Osteocyte (in vitro differentiated cells): Measurements from ENCODE around the gene HPCAL1. TPM values are rescaled to one million over a fixed set of nuclear protein-coding genes. Genes with fewer than 3 reads are reported as not detected.

Experiments
- DNase-seq: peaks from one replicate; pipeline ENCODE4 v3.0.0; 2021; ENCODE audit warnings: mixed read lengths; ENCODE audit not compliant: unreplicated experiment; ENCODE audit errors: extremely low spot score
- H3K27ac Mint-ChIP-seq: one replicate; pipeline ENCODE4 v1.8.0; 2021; ENCODE audit warnings: mild to moderate bottlenecking, mixed read lengths; ENCODE audit not compliant: unreplicated experiment
- H3K27me3 Mint-ChIP-seq: one replicate; pipeline ENCODE4 v1.8.0; 2021; ENCODE audit warnings: mixed read lengths; ENCODE audit not compliant: unreplicated experiment
- H3K36me3 Mint-ChIP-seq: one replicate; pipeline ENCODE4 v1.8.0; 2021; ENCODE audit warnings: mixed read lengths; ENCODE audit not compliant: unreplicated experiment
- H3K4me1 Mint-ChIP-seq: one replicate; pipeline ENCODE4 v1.8.0; 2021; ENCODE audit warnings: mixed read lengths; ENCODE audit not compliant: unreplicated experiment
- H3K4me3 Mint-ChIP-seq: one replicate; pipeline ENCODE4 v1.8.0; 2021; ENCODE audit warnings: mild to moderate bottlenecking, moderate library complexity, mixed read lengths; ENCODE audit not compliant: unreplicated experiment
- H3K9me3 Mint-ChIP-seq: one replicate; pipeline ENCODE4 v1.8.0; 2021; ENCODE audit warnings: mixed read lengths; ENCODE audit not compliant: unreplicated experiment
- CTCF ChIP-seq: fragments of 200-600 bp; sonication (generic); IDR thresholded peaks from 2 replicates; pipeline ENCODE4 v1.5.0; 2021; ENCODE audit warnings: antibody characterized with exemption, mild to moderate bottlenecking, moderate library complexity
- total RNA-seq: library from RNA; stranded (reverse); gene quantifications from 2 replicates; pipeline ENCODE4 v1.2.1, GENCODE V29; 2021

The HPCAL1 gene
- total RNA-seq, 1 donor from 2014 or later = 56.8 TPM

- no peak overlapping the region for H3K4me3 Mint-ChIP-seq
- no peaks in the 10 kb centered on the region for H3K36me3 Mint-ChIP-seq
- no peaks in the 10 kb centered on the region for H3K27me3 Mint-ChIP-seq
- TF ChIP-seq CTCF = no peak
- peaks cover 4% of the 10 kb centered on the region for H3K4me1 Mint-ChIP-seq
- DNase-seq = no peak
- no peak overlapping the region for H3K27ac Mint-ChIP-seq
- no peaks in the 10 kb centered on the region for H3K9me3 Mint-ChIP-seq
These were observed 65.1 kb downstream of the HPCAL1 start for GRCh38 chr2:10367472-10368439.

DNA sequence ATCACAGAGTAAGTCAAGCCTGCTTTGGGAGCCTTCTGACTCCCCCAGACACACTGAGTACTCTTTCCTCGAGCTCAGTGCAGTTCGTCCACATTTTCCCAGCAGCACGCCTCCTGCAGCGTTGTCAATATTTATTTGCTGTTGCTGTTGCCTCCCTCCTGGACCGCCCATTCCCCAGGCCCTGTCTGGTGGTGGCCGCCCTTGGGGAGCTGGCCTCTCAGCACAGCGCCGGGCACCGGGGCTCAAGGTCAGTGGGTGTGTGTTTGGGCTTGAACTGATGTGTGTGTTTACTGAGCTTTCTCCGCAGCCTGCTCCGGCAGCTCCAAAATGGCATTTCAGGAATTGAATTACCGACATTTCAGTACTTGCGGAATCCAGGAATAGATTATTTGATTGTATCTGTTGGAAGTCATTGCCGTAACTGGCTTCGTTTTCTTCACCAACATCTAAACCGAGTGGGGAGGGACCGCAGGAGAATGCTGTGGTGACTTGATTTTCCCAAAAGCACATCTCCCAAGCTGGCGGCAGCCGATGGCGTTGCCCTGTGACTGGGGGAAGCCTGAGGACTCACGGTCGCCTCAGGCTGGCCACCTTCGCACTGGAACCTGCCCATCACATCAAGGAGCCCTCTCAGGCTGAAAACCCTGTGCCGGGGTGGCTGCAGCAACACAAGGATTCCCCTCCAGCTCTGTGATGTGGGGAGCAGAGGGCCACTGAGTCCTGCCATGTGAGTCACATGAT, 66.0 kb downstream of the HPCAL1 start:
- Mint-ChIP-seq H3K4me1 (peaks cover 10% of the 10 kb centered on the region), H3K36me3 (no peaks in the 10 kb centered on the region), H3K27ac (no peak overlapping the region), H3K27me3 (no peaks in the 10 kb centered on the region), H3K4me3 (no peak overlapping the region), H3K9me3 (no peaks in the 10 kb centered on the region)
- DNase-seq = no peak
- no peak for TF ChIP-seq CTCF

- no peak for DNase-seq
- no peaks in the 10 kb centered on the region for H3K9me3 Mint-ChIP-seq
- H3K4me3 Mint-ChIP-seq = no peak overlapping the region
- H3K36me3 Mint-ChIP-seq = peaks cover 3% of the 10 kb centered on the region
- H3K27ac Mint-ChIP-seq = no peak overlapping the region
- no peak for TF ChIP-seq CTCF
- H3K27me3 Mint-ChIP-seq = no peaks in the 10 kb centered on the region
- H3K4me1 Mint-ChIP-seq = peaks cover 10% of the 10 kb centered on the region
These were observed 66.9 kb downstream of the HPCAL1 start for GRCh38 chr2:10369269-10370255.

DNA sequence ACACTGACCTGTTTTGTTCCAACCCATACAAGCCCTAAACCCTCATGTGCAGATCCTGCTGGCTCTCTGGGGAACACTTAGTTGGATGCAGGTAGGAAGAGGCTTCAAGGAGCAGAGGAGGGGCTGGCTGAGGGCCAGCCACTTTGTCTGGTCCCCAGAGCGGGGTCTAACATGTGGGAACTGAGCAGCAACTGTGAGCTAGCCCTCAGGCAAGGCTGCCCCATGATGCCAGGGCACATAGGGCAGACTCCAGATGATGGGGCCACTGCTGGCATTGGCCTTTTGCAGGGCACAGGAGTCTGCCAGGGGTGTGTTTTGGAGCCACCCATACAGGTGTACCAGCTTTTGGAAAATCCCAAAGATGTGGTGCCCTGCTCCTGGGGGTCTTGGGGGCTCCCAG, 67.7 kb downstream of the HPCAL1 start:
- Mint-ChIP-seq H3K9me3 (no peaks in the 10 kb centered on the region), H3K27me3 (no peaks in the 10 kb centered on the region), H3K36me3 (peaks cover 7% of the 10 kb centered on the region), H3K4me1 (peaks cover 10% of the 10 kb centered on the region), H3K27ac (no peak overlapping the region), H3K4me3 (no peak overlapping the region)
- TF ChIP-seq CTCF = no peak
- no peak for DNase-seq
